Tibial nerve (tissue), 4 donors: ENCODE results near the gene PAIP2. TPM values are rescaled to one million over a fixed set of nuclear protein-coding genes. Genes with fewer than 3 reads are reported as not detected.

ENCODE experiments used
- DNase-seq, 2 donors: peaks; one replicate each; pipeline ENCODE4 v3.0.0-alpha.2; 2019; ENCODE audit warnings: low spot score in 2 of 2
- H3K27ac ChIP-seq, 4 donors: fragments of 200-600 bp; sonication (generic) in 3 of 4; one replicate each; pipeline ENCODE4 v1.5.1; 2017 to 2019; ENCODE audit warnings: mild to moderate bottlenecking in 1 of 4
- H3K27me3 ChIP-seq, 2 donors: fragments of 200-600 bp; sonication (generic) in 1 of 2; one replicate each; pipeline versions ENCODE4 v1.5.1 to v1.6.0; 2017 to 2019
- H3K36me3 ChIP-seq, 3 donors: fragments of 200-600 bp; sonication (generic); one replicate each; pipeline ENCODE4 v1.5.1; 2018 to 2019
- H3K4me1 ChIP-seq, 4 donors: fragments of 200-600 bp; sonication (generic) in 3 of 4; one replicate each; pipeline ENCODE4 v1.5.1; 2017 to 2019
- H3K4me3 ChIP-seq, 4 donors: fragments of 200-600 bp; sonication (generic) in 3 of 4; one replicate each; pipeline ENCODE4 v1.5.1; 2017 to 2019; ENCODE audit warnings: mild to moderate bottlenecking in 1 of 4, moderate library complexity in 1 of 4
- H3K9me3 ChIP-seq, 4 donors: fragments of 200-600 bp; sonication (generic) in 3 of 4; one replicate each; pipeline ENCODE4 v1.5.1; 2017 to 2019
- CTCF ChIP-seq, 5 experiments: fragments of 200-600 bp in 3 of 5; fragments of 450-650 bp in 2 of 5; sonication (generic) in 3 of 5; IDR thresholded peaks; one replicate each; pipeline ENCODE4 v1.5.1; 2016 to 2019; ENCODE audit warnings: antibody characterized with exemption in 5 of 5, mild to moderate bottlenecking in 3 of 5, moderate library complexity in 2 of 5
- EP300 ChIP-seq, 2 donors: sonication (generic); formaldehyde crosslinking; IDR thresholded peaks; one replicate each; pipeline ENCODE4 v1.6.1; 2017; ENCODE audit warnings: antibody characterized with exemption in 2 of 2, mild to moderate bottlenecking in 1 of 2
- POLR2A ChIP-seq, 2 donors: fragments of 450-650 bp; IDR thresholded peaks; one replicate each; pipeline ENCODE4 v1.6.1; 2017; ENCODE audit warnings: antibody characterized with exemption in 2 of 2, mild to moderate bottlenecking in 2 of 2, moderate library complexity in 2 of 2
- WGBS, 2 donors: methylation state at CpG; one replicate each; pipeline ENCODE4 v1.1.5; 2018; 5-methylcytosine and 5-hydroxymethylcytosine counted together
- total RNA-seq, 4 donors: library from RNA; depleted of rRNA; stranded (reverse); fragments of >200 nt; gene quantifications; one replicate each; pipeline ENCODE4 v1.1.0, GENCODE V29; 2016

PAIP2 gene
- total RNA-seq, 4 donors from 2014 or later, result 70.6 to 99.2 (median 87.3) TPM

GRCh38 chr5:139295346-139296057 is 46.2 kb upstream of the PAIP2 start:
- H3K4me3 ChIP-seq, result peak overlapping the region; percentile 78 to 98 (median 88)
- peaks cover 0 to 59% (median 51%) of the 10 kb centered on the region in 4 donors for H3K4me1 ChIP-seq
- H3K36me3 ChIP-seq, result no peaks in the 10 kb centered on the region
- H3K9me3 ChIP-seq, result no peaks in the 10 kb centered on the region
- WGBS, 2 donors, result 30 to 31% methylated on average over 16 of the region's 16 CpGs
- H3K27ac ChIP-seq, result peak overlapping the region; percentile 98 to 100 (median 100)
- no peak for DNase-seq
- H3K27me3 ChIP-seq, result no peaks in the 10 kb centered on the region
- TF ChIP-seq POLR2A (IDR thresholded peaks at IDR 0.05), result no peak
- no peak for TF ChIP-seq EP300 (IDR thresholded peaks at IDR 0.05)
- TF ChIP-seq CTCF (IDR thresholded peaks at IDR 0.05), result no peak

GRCh38 chr5:139296198-139296597 is 45.5 kb upstream of the PAIP2 start:
- TF ChIP-seq POLR2A (IDR thresholded peaks at IDR 0.05) (no peak), CTCF (IDR thresholded peaks at IDR 0.05) (no peak), EP300 (IDR thresholded peaks at IDR 0.05) (no peak)
- Histone ChIP-seq H3K36me3 (no peaks in the 10 kb centered on the region), H3K9me3 (no peaks in the 10 kb centered on the region), H3K4me3 (peak overlapping the region in 1 of 4 donors; percentile 78), H3K27me3 (no peaks in the 10 kb centered on the region), H3K27ac (peak overlapping the region in 2 of 4 donors; percentile 98 to 100), H3K4me1 (peaks cover 0 to 66% (median 57%) of the 10 kb centered on the region in 4 donors)
- 49 to 54% methylated on average over 6 of the region's 6 CpGs for WGBS, 2 donors
- no peak for DNase-seq

DNA sequence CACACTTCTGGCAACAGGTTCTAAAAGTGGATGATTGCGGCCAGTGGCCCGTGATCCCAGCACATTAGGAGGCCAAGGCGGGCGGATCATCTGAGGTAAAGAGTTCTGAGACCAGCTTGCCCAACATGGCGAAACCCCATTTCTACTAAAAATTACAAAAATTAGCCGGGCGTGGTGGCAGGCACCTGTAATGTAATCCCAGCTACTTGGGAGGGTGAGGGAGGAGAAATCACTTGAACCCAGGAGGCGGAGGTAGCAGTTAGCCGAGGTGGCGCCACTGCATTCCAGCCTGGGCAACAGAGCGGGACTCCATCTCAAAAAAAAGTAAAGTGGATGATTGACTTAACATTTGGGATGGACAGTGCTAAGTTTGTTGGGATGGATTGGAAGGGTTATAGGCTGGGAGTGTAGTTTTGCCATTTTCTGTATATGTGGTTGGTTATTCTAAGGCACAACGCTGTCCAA is 44.8 kb upstream of the PAIP2 start:
- TF ChIP-seq EP300 (IDR thresholded peaks at IDR 0.05), result no peak
- no peak for TF ChIP-seq POLR2A (IDR thresholded peaks at IDR 0.05)
- TF ChIP-seq CTCF (IDR thresholded peaks at IDR 0.05), result no peak
- Histone ChIP-seq H3K9me3 (no peaks in the 10 kb centered on the region), H3K27ac (peak overlapping the region in 2 of 4 donors; percentile 98 to 100), H3K27me3 (no peaks in the 10 kb centered on the region), H3K36me3 (no peaks in the 10 kb centered on the region), H3K4me3 (peak overlapping the region in 1 of 4 donors; percentile 8), H3K4me1 (peaks cover 0 to 72% (median 60%) of the 10 kb centered on the region in 4 donors)
- DNase-seq, result no peak
- 75 to 81% methylated on average over 12 of the region's 12 CpGs for WGBS, 2 donors

DNA sequence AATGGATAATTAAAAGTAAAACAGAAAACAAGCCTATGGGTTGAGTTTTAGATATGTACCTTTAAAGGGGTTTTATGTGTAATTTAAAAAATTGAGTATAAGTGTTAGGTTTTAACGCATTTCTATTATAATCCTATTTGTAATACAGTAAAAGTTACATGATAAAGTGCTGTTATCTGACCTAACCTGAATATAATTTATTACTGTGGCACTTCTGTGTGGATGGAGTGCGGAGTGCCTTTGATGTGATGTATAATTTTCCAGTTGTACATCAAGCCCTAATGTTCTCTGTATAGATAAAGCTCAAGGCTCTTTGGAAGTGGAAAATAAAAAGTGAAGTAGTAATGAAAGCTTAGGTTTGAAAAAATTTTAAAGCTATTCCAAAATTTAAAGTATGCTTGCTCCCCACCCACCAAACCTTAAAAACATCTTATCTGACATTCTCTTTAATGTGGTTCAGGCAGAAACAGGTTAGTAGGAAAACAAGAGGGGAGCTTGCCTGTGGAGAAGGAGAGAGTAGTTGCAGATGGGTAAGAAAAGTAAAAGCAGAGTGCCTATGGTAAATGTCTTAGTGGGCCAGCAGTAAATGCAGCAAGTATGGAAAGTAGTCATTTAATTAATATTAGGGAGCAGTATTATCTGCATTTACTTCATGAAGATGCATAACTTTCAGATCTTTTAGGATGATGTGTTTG is 44.1 kb upstream of the PAIP2 start:
- TF ChIP-seq POLR2A (IDR thresholded peaks at IDR 0.05) (no peak), CTCF (IDR thresholded peaks at IDR 0.05) (no peak), EP300 (IDR thresholded peaks at IDR 0.05) (no peak)
- Histone ChIP-seq H3K9me3 (no peaks in the 10 kb centered on the region), H3K36me3 (no peaks in the 10 kb centered on the region), H3K27ac (peak overlapping the region in 2 of 4 donors; percentile 2 to 98), H3K4me3 (no peak overlapping the region), H3K27me3 (no peaks in the 10 kb centered on the region), H3K4me1 (peaks cover 0 to 79% (median 64%) of the 10 kb centered on the region in 4 donors)
- 70 to 78% methylated on average over 2 of the region's 2 CpGs for WGBS, 2 donors
- DNase-seq, result no peak

DNA sequence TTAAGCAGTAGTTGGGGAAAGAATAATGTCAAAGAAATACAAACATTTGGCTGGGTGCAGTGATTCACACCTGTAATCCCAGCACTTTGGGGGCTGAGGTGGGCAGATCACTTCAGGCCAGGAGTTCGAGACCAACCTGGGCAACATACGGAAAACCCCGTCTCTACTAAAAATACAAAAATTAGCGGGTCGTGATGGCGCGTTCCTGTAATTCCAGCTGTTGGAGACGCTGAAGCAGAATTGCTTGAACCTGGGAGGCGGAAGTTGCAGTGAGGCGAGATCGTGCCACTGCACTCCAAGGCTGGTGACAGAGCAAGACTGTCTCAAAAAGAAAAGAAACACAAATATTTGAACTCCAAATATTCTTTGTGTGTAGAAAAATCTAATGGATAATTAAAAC is 43.4 kb upstream of the PAIP2 start:
- Histone ChIP-seq H3K27me3 (no peaks in the 10 kb centered on the region), H3K4me3 (no peak overlapping the region), H3K9me3 (no peaks in the 10 kb centered on the region), H3K27ac (peak overlapping the region in 1 of 4 donors; percentile 2), H3K4me1 (peaks cover 0 to 83% (median 69%) of the 10 kb centered on the region in 4 donors), H3K36me3 (no peaks in the 10 kb centered on the region)
- TF ChIP-seq EP300 (IDR thresholded peaks at IDR 0.05), result no peak
- no peak for TF ChIP-seq CTCF (IDR thresholded peaks at IDR 0.05)
- no peak for TF ChIP-seq POLR2A (IDR thresholded peaks at IDR 0.05)
- DNase-seq, result no peak
- WGBS, 2 donors, result 51 to 59% methylated on average over 11 of the region's 11 CpGs
